Fibroblast of gingiva (primary cell): ENCODE data around the gene MCL1.
"Not testable (repeated sequence)": the region's sequence is repeated elsewhere in the genome, so short reads cannot be mapped to it uniquely, and the experiment has no call there.

Source experiments
- DNase-seq: peaks from one replicate; pipeline ENCODE4 v3.0.0-alpha.2; 2011; ENCODE audit warnings: low read depth

The MCL1 gene

DNA sequence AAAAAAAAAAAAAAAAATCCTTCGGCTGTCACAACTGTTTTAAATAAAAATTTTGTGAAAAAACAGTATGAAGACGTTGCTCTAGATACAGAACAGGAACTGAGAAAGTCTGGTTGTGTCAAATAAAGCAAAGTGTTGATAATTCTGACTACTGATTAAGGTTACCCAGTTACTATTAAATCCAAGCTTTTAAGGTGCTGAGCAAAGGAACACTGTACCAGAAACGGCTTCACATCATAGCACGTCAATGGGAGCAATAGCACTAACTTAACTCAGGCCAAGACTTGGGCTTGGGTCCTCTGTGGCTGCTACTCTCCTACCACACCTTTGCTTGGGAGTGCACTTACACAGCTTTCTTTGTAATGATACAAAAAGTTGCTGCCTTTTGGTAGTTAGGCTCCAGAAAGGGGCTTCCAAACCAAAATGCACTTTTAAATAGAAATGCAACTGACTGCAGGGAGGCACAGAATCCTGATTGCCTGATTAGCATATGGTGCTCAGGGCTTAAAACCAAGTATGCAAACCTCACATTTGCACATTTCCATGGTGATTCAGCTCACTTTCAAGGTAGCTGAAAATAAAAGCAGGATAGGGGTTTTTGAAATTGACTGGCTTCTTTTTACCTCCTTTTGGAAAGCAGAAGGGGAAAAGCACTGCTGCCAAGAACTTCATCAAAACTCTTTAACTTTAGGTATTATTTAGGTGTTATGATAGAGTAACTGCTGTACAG, 6.3 kb downstream of the MCL1 start:
- DNase-seq, result peak; percentile 39

DNA sequence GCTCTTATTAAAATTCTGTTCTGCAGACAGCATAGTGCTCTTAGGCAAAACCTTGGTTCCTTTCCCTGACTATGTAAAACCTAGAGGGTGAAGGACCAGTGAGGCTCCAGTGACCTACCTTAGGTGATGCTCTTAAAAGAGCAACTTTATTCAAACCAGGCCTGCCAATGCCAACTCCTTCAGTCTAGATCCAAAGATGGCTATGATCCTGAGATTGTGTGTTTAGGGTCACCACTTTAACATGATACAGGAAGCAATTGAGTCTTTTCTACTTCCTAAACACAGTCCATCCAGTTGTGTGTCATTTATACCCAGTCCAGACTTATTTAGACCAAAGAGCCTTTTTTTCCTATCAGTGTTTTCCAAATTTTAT, 10.8 kb downstream of the MCL1 start:
- no peak for DNase-seq

DNA sequence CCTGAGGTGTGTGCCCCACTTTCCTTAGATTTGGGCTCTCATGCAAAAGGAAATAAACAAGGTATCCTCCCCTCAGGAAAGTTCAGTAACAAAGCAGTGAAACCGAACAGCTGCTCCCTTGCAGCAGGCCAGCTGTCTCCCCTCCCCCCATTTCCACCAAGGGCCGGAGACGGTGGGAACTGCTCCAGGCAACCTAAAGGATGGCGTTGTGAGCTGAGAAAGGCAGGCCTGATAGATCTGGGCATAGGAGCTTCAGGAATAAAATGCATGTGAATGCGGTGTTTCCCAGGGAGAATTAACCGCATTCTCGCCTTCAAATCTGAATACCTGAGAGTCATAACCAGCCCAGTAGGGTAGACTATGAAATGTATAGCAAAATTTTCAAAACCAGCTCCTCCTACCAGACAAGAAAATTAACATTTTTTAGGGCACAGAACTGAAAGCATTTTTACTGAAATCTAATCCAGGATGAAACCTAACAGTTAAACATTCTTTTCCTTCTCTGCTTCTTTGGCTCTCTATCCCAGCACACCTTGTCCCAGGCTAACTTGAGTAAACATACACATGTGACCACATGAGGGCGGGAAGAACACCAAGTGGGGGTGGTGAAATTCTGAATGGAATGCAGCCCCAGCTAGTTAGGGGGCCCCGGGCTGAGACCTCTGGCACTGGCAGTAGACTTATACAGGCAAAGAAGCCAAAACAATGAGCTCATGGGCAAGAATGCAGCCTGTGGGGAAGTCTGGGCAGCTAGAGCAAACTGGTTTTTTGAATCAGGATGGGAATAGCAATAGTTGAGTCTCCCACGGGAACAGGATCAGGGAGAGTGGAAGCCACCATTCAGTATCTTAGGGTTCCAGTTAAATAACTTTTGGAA, 11.5 kb downstream of the MCL1 start:
- DNase-seq, result peak; percentile 97

DNA sequence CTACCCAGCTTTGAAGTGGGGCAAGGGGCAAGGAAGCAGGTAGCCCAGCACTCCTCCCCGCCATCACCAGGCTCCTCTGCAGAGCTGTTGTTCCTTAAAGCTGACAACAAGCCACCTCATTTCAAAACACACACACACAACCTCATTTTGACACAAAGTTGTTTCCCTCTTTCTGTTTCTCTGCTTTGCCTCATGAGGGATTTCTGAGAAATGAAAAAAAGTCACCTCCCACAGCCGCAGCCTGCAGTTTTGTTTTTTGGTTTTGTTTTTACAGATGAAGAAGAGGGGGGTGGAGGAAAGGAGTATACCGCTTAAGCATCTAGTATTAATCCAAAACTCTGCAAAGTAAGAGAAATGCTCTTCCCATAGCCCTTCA, 12.1 kb downstream of the MCL1 start:
- peak; percentile 29 for DNase-seq

DNA sequence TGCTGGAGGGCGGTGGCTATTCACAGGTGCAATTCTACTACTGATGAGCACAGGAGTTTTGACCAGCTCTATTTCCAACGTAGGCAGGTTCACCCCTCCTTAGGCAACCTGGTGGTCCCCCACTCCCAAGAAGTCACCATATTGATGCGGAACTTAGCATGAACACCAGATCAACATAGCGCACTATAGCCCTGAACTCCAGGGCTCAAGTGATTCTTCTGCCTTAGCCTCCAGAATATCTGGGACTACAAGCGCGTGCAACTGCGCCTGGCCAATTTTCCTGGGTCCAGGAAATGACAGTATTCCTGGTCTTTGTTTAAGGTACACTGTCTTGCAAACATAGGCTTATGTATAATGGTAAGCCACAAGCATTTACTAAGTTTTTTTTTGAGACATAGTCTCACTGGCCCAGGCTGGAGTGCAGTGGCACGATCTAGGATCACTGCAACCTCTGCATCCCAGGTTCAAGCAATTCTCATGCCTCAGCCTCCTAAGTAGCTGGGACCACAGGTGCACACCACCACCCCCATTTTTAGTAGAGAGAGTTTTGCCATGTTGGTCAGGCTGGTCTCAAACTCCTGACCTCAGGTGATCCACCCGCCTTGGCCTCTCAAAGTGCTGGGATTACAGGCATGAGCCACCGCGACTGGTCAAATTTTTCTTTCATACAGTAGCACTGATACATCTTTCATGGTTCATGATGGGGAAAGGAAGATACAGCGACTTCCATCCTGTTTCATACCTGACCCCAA, 12.6 kb downstream of the MCL1 start:
- no peak for DNase-seq

DNA sequence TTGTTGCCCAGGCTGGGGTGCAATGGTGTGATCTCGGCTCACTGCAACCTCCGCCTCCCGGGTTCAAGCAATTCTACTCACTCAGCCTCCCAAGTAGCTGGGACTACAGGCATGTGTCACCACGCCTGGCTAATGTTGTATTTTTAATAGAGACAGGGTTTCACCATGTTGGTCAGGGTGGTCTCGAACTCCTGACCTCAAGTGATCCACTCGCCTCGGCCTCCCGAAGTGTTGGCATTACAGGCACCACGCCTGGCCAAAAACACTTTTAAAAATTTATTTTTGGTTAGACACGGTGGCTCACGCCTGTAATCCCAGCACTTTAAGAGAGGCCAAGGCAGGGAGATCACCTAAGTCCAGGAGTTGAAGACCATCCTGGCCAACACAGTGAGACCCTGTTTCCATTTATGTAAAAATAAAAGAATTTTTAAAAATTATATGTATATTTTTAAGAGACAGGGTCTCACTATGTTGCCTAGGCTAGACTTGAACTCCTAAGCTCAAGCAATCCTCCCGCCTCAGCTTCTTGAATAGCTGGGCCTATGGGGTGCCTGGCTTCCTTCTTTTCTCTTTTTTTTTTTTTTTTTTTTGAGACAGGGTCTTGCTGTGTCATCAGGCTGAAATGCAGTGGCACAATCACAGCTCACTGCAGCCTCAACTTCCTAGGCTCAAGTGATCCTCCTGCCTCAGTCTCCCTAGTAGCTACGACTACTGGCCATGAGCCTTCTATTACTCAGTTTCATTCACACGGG, 14.0 kb downstream of the MCL1 start:
- DNase-seq, result not testable (repeated sequence)

DNA sequence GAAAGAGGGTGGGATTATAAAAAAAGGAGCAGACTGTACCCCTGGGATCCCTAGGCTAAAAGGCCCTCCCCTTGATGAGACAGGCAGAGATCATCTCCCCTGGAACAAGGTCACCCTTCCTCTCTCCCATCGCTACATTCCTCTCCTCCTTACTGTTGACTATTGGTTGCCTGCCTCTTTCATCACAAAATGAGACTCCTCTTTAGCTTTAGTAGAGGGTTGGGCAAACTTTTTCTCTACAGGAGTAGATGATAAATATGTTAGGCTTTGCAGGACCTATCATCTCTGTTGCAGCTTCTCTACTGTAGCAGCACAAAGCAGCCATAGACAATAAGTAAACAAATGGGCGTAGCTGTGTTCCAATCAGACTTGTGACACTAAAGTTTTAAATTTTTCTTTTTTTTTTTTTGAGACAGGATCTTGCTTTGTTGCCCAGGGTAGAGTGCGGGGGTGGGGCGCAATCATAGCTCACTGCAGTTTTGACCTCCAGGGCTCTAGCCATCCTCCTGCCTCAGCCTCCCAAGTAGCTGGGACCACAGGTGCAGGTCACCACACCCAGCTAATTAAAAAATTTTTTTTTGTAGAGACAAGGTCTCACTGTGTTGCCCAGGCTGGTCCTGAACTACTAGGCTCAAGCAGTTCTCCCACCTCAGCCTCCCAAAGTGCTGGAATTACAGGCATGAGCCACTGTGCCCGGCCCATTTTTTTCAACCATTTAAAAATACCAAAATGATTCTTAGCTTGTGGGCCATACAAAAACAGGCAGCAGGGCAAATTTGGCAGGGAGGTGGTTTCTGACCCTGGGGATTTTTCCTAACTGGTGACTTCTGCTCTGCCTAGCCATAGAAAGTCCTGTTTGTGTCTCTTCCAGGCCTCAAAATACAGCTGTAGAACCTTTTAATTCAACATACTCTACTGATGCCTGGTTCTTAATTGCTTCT, 15.1 kb downstream of the MCL1 start:
- DNase-seq, result peak; percentile 52

DNA sequence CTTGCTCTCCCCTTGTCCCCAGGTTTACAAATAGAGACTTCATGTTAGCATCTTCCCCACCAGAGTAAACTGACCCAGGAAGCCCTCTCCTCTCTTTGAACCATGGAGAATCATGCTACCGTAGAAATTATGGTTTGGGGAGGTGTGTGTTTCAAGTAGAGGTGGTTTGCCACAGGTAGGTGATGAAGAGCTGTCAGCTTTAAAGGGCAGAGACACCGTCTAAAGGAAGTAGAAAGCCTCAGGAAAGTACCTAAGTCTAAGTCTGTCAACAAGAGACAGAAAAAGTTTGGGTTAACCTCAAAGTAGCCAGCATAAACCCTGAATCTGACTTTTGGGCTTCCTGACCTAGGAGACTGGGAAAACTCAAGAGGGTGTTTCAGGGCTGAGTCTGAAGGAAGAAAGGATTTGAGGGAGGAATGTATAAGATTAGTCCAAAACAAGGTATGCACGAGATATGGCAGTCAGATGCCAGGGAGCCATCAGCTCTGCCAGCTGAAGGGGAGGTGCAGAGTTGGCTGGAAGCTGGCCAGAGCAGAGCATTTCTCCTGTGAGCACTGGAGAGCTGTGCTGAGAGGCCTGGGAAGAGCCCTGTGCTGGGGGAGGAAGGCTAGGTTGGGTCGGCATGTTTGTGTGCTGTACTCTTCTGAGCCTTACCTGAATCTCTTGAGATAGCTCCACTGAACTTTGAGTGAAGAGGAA, 15.9 kb downstream of the MCL1 start:
- DNase-seq, result peak; percentile 31

DNA sequence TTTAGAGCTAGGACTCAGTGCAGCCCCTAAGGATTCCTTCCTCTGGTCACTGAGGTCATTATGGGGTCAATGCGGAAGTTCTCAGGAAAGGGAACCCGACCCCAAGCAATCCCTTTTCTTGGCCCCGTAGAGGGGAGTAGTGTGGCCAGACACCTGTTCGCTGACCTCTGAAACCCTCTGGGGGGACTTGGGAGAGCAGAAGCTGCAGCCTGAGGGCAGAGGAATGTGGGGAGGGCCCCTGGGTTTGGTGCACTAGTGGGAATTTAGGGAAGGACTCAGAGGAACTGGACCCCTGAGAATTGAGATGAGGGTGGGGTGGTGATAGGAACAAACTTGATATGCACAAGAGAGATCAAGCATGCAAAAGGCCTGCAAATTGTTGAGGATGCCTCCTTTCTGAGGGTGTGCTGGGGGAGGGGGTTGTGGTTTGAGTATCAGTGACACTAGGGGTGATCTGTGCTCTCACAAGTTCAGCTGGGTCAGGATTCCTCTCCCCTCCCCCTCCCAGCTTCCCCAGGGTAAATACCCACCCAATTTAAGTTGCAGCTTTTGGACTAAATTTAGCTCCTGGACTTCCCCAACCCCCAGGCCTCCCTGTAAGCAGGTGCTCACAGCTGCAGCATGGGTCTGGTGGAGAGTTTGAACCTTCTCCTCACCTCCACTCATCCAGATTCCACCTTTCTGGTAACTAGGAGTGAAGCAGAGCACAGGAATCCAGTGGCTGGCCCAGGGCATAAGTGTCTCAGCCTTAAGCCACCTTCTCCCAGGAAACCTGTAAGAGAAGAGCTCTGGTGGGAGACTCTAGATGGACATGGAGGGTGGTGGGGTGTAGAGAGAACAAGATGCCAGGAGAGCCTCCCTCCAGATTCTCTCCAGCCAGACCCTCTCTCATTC, 16.7 kb downstream of the MCL1 start:
- DNase-seq, result peak; percentile 14

DNA sequence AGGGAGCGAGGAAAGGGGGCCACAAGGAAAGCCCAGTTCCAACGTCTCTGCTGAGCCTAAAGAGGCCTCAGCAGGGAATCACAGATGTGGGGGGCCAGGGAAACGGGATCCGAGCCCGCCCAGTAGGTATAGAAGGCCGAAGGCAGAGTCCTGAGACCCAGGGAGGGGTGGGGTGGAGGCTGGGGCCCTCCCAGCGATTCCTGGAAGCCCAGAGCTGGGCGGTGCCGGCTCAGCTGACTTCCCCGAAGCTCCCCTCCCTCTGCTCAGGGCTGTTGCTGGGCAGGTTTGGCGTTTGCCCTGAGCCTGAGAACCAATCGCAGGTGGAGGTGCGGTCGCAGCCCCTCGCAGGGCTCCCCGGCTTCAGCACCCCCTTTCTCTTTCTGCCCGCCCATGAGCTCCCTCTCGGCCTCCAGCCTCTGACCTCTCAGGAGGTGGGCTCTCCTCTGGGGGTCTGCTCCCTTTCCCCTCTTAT, 17.4 kb downstream of the MCL1 start:
- DNase-seq, result peak; percentile 96

DNA sequence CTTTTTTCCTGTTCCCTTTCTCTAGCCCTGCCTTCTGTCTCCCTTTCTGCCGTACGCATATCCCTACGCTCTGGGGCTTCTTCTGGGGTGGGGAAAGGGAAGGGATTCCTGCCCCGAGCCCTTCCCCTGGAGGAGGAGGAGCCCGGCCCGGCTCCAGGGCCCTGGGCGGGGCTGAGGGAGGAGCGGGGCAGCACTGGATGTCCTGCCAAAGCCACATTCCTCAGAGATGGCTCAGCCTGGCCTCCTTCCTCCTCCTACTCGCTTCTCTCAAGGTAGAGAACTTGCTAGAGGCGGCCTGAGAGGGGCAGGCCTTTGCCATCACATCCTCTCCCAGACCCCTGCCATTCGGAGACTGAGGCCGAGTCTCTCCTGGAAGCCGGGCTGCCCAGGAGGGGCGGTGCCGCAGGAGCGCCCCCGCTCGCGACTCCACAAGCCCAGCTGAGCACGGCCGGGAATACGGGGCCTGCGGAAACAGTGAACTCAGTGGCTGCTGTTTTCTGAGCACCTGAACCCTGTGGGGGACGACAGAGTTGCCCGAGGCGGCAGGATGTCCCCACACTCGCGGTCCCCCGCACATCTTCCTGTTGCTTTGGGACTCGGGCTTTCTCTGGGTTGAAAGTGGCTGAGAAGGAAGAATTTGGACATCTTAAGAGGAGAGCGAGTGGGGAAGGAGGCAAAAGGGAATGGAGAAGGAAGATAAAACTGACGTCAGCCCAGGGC, 18.0 kb downstream of the MCL1 start:
- DNase-seq, result peak; percentile 99

DNA sequence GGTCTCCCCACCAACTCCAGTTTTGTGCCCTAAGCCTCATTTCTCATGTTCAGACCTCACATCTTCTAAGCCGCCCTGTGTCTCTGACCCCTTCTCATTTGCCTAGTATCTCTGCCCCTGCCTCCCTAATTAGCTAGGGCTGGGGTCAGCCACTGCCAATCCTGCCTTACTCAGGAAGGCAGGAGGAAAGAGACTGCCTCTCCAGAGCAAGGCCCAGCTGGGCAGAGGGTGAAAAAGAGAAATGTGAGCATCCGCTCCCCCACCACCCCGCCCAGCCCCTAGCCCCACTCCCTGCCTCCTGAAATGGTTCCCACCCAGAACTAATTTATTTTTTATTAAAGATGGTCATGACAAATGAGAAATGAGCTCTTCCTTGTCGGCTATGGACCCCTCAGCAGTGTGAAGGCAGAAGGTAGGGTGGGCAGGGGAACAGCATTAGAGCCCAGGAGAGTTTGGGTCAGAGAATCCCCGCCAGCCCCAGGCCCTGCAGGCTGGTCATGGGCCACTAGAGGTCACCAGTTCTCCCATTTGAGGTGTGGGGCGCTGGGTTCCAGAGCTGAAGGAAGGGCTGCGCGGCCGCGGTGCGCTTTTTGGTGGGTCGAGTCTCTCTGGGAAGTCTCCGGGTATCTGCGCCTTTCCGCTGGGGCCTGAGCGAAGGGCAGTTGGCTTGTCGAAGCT, 18.7 kb downstream of the MCL1 start:
- no peak for DNase-seq

DNA sequence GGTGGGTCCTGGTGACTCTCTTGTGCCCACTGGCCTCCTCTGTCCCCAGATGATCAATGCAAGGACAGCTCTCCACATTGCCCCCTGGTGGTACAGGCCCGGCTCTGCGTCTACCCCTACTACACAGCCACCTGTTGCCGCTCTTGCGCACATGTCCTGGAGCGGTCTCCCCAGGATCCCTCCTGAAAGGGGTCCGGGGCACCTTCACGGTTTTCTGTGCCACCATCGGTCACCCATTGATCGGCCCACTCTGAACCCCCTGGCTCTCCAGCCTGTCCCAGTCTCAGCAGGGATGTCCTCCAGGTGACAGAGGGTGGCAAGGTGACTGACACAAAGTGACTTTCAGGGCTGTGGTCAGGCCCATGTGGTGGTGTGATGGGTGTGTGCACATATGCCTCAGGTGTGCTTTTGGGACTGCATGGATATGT, 19.4 kb downstream of the MCL1 start:
- DNase-seq, result peak; percentile 47

DNA sequence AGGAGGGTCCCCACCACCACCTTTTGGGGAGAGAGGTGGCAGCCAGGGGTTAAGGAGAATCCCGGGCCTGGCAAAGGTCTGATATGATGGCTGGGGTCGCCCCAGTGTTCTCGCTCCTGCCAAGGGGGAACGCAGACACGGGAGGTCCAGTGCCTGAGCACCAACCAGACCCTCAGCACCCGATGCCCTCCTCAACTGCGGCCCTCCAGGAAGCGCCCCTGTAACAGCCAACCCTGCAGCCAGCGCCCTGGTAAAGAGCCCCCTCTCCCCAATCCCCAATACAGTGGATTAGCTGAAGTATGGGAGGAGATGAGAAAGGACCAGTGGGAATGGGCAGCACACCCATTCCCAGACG, 19.8 kb downstream of the MCL1 start:
- DNase-seq, result no peak

DNA sequence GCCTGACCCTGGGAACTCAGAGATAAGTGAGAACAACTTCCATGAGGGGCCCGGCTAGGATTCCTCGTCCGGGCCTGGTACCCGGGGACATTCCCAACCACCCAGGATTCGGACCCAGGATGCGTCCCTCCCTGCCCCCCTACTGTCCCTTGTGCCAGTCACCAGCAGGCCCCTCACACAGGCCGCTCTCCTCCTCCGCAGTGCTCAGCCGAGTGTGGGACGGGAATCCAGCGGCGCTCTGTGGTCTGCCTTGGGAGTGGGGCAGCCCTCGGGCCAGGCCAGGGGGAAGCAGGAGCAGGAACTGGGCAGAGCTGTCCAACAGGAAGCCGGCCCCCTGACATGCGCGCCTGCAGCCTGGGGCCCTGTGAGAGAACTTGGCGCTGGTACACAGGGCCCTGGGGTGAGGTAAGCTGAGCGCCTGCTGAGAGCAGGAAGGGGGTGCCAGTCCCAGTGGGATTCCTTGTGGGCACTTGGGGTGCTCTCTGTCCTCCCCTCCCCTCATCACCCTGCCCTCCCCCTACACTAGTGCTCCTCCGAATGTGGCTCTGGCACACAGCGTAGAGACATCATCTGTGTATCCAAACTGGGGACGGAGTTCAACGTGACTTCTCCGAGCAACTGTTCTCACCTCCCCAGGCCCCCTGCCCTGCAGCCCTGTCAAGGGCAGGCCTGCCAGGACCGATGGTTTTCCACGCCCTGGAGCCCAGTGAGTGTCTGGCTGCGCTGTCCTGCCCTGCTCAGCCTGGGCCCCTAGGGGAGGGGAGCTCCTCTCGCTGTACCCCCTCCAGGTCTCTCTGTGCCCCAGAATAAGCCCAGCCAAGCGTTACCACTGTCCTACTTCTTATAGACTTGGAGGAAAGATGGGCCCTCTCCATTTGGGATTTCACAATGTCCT, 20.4 kb downstream of the MCL1 start:
- no peak for DNase-seq

DNA sequence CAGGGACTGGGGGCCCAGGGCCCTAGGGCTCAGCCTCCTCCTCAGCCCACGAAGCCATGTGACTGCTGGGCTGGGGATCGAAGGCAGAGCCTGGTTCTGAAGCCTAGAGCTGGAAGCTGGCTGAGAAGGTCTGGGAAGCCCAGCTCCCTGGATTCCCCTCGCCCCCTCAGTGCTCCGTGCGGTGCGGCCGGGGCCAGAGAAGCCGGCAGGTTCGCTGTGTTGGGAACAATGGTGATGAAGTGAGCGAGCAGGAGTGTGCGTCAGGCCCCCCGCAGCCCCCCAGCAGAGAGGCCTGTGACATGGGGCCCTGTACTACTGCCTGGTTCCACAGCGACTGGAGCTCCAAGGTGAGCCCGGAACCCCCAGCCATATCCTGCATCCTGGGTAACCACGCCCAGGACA, 21.1 kb downstream of the MCL1 start:
- no peak for DNase-seq

DNA sequence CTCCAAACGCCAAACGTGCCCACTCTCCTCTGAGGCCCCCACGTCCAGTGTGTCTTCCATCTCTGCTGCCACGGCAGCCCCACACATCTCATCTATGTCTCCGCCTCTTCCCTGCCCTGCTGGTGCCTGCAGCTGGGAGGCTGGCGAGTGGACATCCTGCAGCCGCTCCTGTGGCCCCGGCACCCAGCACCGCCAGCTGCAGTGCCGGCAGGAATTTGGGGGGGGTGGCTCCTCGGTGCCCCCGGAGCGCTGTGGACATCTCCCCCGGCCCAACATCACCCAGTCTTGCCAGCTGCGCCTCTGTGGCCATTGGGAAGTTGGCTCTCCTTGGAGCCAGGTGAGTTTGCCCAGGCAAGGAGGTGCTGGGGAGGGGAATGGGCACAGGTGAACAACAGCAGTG, 21.6 kb downstream of the MCL1 start:
- DNase-seq, result no peak
